Stomach smooth muscle (tissue), 2 donors: ENCODE results near the gene ITPKA.

Source experiments
- H3K27ac ChIP-seq: one replicate; pipeline ENCODE4 v1.7.0; 2013; ENCODE audit warnings: mild to moderate bottlenecking, low read length, inconsistent platforms
- H3K27me3 ChIP-seq, 2 donors: one replicate each; pipeline ENCODE4 v1.7.0; 2013; ENCODE audit warnings: low read length in 2 of 2; ENCODE audit not compliant: insufficient read depth in 2 of 2, control insufficient read depth in 1 of 2
- H3K36me3 ChIP-seq, 2 donors: one replicate each; pipeline ENCODE4 v1.7.0; 2013; ENCODE audit warnings: low read length in 2 of 2; ENCODE audit not compliant: control insufficient read depth in 2 of 2, insufficient read depth in 2 of 2
- H3K4me1 ChIP-seq: one replicate; pipeline ENCODE4 v1.7.0; 2013; ENCODE audit warnings: low read length; ENCODE audit not compliant: control insufficient read depth, insufficient read depth
- H3K4me3 ChIP-seq, 2 donors: one replicate each; pipeline ENCODE4 v1.7.0; 2013; ENCODE audit warnings: low read length in 2 of 2
- H3K9ac ChIP-seq, 2 donors: one replicate each; pipeline ENCODE4 v1.7.0; 2013; ENCODE audit warnings: low read length in 2 of 2, mild to moderate bottlenecking in 1 of 2
- H3K9me3 ChIP-seq, 2 donors: one replicate each; pipeline ENCODE4 v1.7.0; 2013; ENCODE audit warnings: low read length in 2 of 2; ENCODE audit not compliant: control insufficient read depth in 2 of 2
- donor health status: healthy.
- donor health status: Pancreatic carcinoma.

ITPKA gene

GRCh38 chr15:41535544-41535943 lies 41.9 kb downstream of the ITPKA start:
- Histone ChIP-seq H3K9me3 (no peaks in the 10 kb centered on the region), H3K4me1 (no peaks in the 10 kb centered on the region), H3K27ac (no peak overlapping the region), H3K27me3 (no peaks in the 10 kb centered on the region), H3K36me3 (peaks cover 38% of the 10 kb centered on the region in 2 donors), H3K9ac (no peak overlapping the region), H3K4me3 (no peak overlapping the region)

GRCh38 chr15:41536866-41537265 lies 43.2 kb downstream of the ITPKA start:
- no peaks in the 10 kb centered on the region for H3K9me3 ChIP-seq
- H3K36me3 ChIP-seq = peaks cover 31 to 37% of the 10 kb centered on the region in 2 donors
- H3K9ac ChIP-seq = no peak overlapping the region
- no peak overlapping the region for H3K4me3 ChIP-seq
- no peaks in the 10 kb centered on the region for H3K27me3 ChIP-seq
- H3K27ac ChIP-seq = no peak overlapping the region
- no peaks in the 10 kb centered on the region for H3K4me1 ChIP-seq

- Histone ChIP-seq H3K9ac (peak overlapping the region; percentile 80 to 95), H3K27ac (peak overlapping the region; percentile 46), H3K4me3 (peak overlapping the region; percentile 87 to 97)
Observed at GRCh38 chr15:41543521-41543870, 49.8 kb downstream of the ITPKA start.

GRCh38 chr15:41544650-41545015 lies 51.0 kb downstream of the ITPKA start:
- no peaks in the 10 kb centered on the region for H3K27me3 ChIP-seq
- H3K4me3 ChIP-seq = peak overlapping the region; percentile 87 to 97
- no peaks in the 10 kb centered on the region for H3K9me3 ChIP-seq
- no peak overlapping the region for H3K27ac ChIP-seq
- peaks cover 5% of the 10 kb centered on the region for H3K4me1 ChIP-seq
- no peak overlapping the region for H3K9ac ChIP-seq
- H3K36me3 ChIP-seq = peaks cover 0 to 2% of the 10 kb centered on the region in 2 donors

More at GRCh38 chr15:41543521-41543870, 49.8 kb downstream of the ITPKA start:
- Histone ChIP-seq H3K4me1 (peaks cover 5% of the 10 kb centered on the region), H3K9me3 (no peaks in the 10 kb centered on the region), H3K27me3 (no peaks in the 10 kb centered on the region), H3K36me3 (peaks cover 0 to 2% of the 10 kb centered on the region in 2 donors)

- H3K36me3 ChIP-seq = peaks cover 0 to 2% of the 10 kb centered on the region in 2 donors
- no peaks in the 10 kb centered on the region for H3K9me3 ChIP-seq
- H3K4me3 ChIP-seq = no peak overlapping the region
- H3K4me1 ChIP-seq = peaks cover 5% of the 10 kb centered on the region
- H3K9ac ChIP-seq = no peak overlapping the region
- no peak overlapping the region for H3K27ac ChIP-seq
- no peaks in the 10 kb centered on the region for H3K27me3 ChIP-seq
Observed at GRCh38 chr15:41545218-41545617, 51.5 kb downstream of the ITPKA start.

GRCh38 chr15:41546851-41547786 lies 53.4 kb downstream of the ITPKA start:
- peaks cover 5% of the 10 kb centered on the region for H3K4me1 ChIP-seq
- no peaks in the 10 kb centered on the region for H3K27me3 ChIP-seq
- no peak overlapping the region for H3K4me3 ChIP-seq
- H3K9ac ChIP-seq = no peak overlapping the region
- no peak overlapping the region for H3K27ac ChIP-seq
- no peaks in the 10 kb centered on the region for H3K9me3 ChIP-seq
- H3K36me3 ChIP-seq = no peaks in the 10 kb centered on the region

GRCh38 chr15:41550066-41550775 lies 56.5 kb downstream of the ITPKA start:
- no peaks in the 10 kb centered on the region for H3K36me3 ChIP-seq

More at GRCh38 chr15:41550066-41550775, 56.5 kb downstream of the ITPKA start:
- H3K4me1 ChIP-seq = no peaks in the 10 kb centered on the region
- no peak overlapping the region for H3K4me3 ChIP-seq
- H3K27me3 ChIP-seq = no peaks in the 10 kb centered on the region
- H3K9ac ChIP-seq = no peak overlapping the region
- no peaks in the 10 kb centered on the region for H3K9me3 ChIP-seq
- H3K27ac ChIP-seq = no peak overlapping the region
